H9 (cell line): ENCODE results near the gene RTP2. TPM values are rescaled to one million over a fixed set of nuclear protein-coding genes. Genes with fewer than 3 reads are reported as not detected.

Experiments
- DNase-seq: peaks from one replicate; pipeline ENCODE4 v3.0.0-alpha.2; 2017
- H2AFZ ChIP-seq: one replicate; pipeline ENCODE4 v1.6.1; 2013; ENCODE audit warnings: mild to moderate bottlenecking, low read length, control low read depth, moderate library complexity
- H2AK5ac ChIP-seq: 2 replicates; pipeline ENCODE4 v1.6.1; 2013; ENCODE audit warnings: low read length, control low read depth, mixed read lengths; ENCODE audit not compliant: insufficient read length
- H2BK120ac ChIP-seq: one replicate; pipeline ENCODE4 v1.6.1; 2013; ENCODE audit warnings: low read depth, mild to moderate bottlenecking, low read length, control low read depth, inconsistent platforms; ENCODE audit not compliant: poor library complexity, severe bottlenecking
- H2BK12ac ChIP-seq: 2 replicates; pipeline ENCODE4 v1.6.1; 2013; ENCODE audit warnings: low read length, control low read depth, mixed read lengths, low read depth; ENCODE audit not compliant: insufficient read length
- H2BK15ac ChIP-seq: 2 replicates; pipeline ENCODE4 v1.6.1; 2013; ENCODE audit warnings: low read depth, low read length, control low read depth
- H2BK20ac ChIP-seq: one replicate; pipeline ENCODE4 v1.6.1; 2013; ENCODE audit warnings: low read depth, mild to moderate bottlenecking, low read length, control low read depth, inconsistent platforms; ENCODE audit not compliant: poor library complexity, severe bottlenecking
- H2BK5ac ChIP-seq: 2 replicates; pipeline ENCODE4 v1.6.1; 2013; ENCODE audit warnings: low read length, control low read depth, mixed read lengths; ENCODE audit not compliant: insufficient read length
- H3K14ac ChIP-seq: 2 replicates; pipeline ENCODE4 v1.6.1; 2013; ENCODE audit warnings: low read length, control low read depth; ENCODE audit not compliant: insufficient read depth
- H3K18ac ChIP-seq: 2 replicates; pipeline ENCODE4 v1.6.1; 2013; ENCODE audit warnings: low read depth, mild to moderate bottlenecking, mixed read lengths, low read length, control low read depth; ENCODE audit not compliant: insufficient read length
- H3K23ac ChIP-seq: 2 replicates; pipeline ENCODE4 v1.6.1; 2013; ENCODE audit warnings: low read length, control low read depth, mixed read lengths, low read depth; ENCODE audit not compliant: insufficient read length
- H3K23me2 ChIP-seq: 2 replicates; pipeline ENCODE4 v1.6.1; 2013; ENCODE audit warnings: low read depth, mild to moderate bottlenecking, mixed read lengths, low read length, control low read depth; ENCODE audit not compliant: insufficient read length, poor library complexity, severe bottlenecking
- H3K27ac ChIP-seq: 2 replicates; pipeline ENCODE4 v1.5.1; 2013; ENCODE audit warnings: low read length, control low read depth, mixed read lengths, low read depth; ENCODE audit not compliant: insufficient read length
- H3K27me3 ChIP-seq: 2 replicates; pipeline ENCODE4 v1.6.1; 2013; ENCODE audit warnings: low read length, control low read depth, inconsistent platforms; ENCODE audit not compliant: insufficient read depth
- H3K4ac ChIP-seq: 2 replicates; pipeline ENCODE4 v1.6.1; 2013; ENCODE audit warnings: low read depth, mild to moderate bottlenecking, control low read depth, inconsistent platforms, low read length, moderate library complexity
- H3K4me1 ChIP-seq: 2 replicates; pipeline ENCODE4 v1.6.1; 2013; ENCODE audit warnings: low read length, control low read depth, inconsistent platforms; ENCODE audit not compliant: insufficient read depth
- H3K4me2 ChIP-seq: 2 replicates; pipeline ENCODE4 v1.6.1; 2013; ENCODE audit warnings: low read length, control low read depth, mixed read lengths; ENCODE audit not compliant: insufficient read length, insufficient read depth
- H3K56ac ChIP-seq: 2 replicates; pipeline ENCODE4 v1.6.1; 2013; ENCODE audit warnings: low read depth, mild to moderate bottlenecking, mixed read lengths, low read length, control low read depth; ENCODE audit not compliant: insufficient read length
- H3K79me1 ChIP-seq: 2 replicates; pipeline ENCODE4 v1.6.1; 2013; ENCODE audit warnings: low read depth, mild to moderate bottlenecking, moderate library complexity, low read length, control low read depth, inconsistent platforms; ENCODE audit not compliant: insufficient read depth, poor library complexity, severe bottlenecking
- H3K79me2 ChIP-seq: 2 replicates; pipeline ENCODE4 v1.6.1; 2013; ENCODE audit warnings: low read length, control low read depth, inconsistent platforms; ENCODE audit not compliant: insufficient read depth
- H3K9ac ChIP-seq: 2 replicates; pipeline ENCODE4 v1.6.1; 2013; ENCODE audit warnings: low read length, control low read depth, mixed read lengths; ENCODE audit not compliant: insufficient read length; ENCODE audit errors: extremely low read depth
- H3K9me3 ChIP-seq: one replicate; pipeline ENCODE4 v1.6.1; 2013; ENCODE audit warnings: low read depth, low read length, inconsistent platforms; ENCODE audit not compliant: control insufficient read depth
- H3T11ph ChIP-seq: one replicate; pipeline ENCODE4 v1.6.1; 2013; ENCODE audit warnings: mild to moderate bottlenecking, low read length, control low read depth, inconsistent platforms
- H4K20me1 ChIP-seq: one replicate; pipeline ENCODE4 v1.6.1; 2013; ENCODE audit not compliant: control insufficient read depth, insufficient read length, insufficient read depth
- H4K5ac ChIP-seq: 2 replicates; pipeline ENCODE4 v1.6.1; 2013; ENCODE audit warnings: low read depth, mild to moderate bottlenecking, mixed read lengths, low read length, control low read depth; ENCODE audit not compliant: insufficient read length
- H4K8ac ChIP-seq: replicated peaks from 2 replicates; pipeline ENCODE4 v1.6.1; 2013; ENCODE audit warnings: low read length, control low read depth, mixed read lengths, low read depth; ENCODE audit not compliant: insufficient read length
- H4K91ac ChIP-seq: 2 replicates; pipeline ENCODE4 v1.6.1; 2013; ENCODE audit warnings: low read depth, mild to moderate bottlenecking, moderate library complexity, mixed read lengths, low read length, control low read depth; ENCODE audit not compliant: insufficient read length
- H3K27ac Mint-ChIP-seq, 3 experiments: 2 replicates in 2 of 3; 3 replicates in 1 of 3; pipeline ENCODE4 v1.8.0; 2020 to 2021; ENCODE audit warnings: mixed read lengths in 3 of 3, mild to moderate bottlenecking in 1 of 3, moderate library complexity in 1 of 3
- H3K27me3 Mint-ChIP-seq: 2 replicates; pipeline ENCODE4 v1.8.0; 2021; ENCODE audit warnings: low read depth, mild to moderate bottlenecking, moderate library complexity, mixed read lengths
- H3K36me3 Mint-ChIP-seq, 3 experiments: 2 replicates in 2 of 3; 3 replicates in 1 of 3; pipeline ENCODE4 v1.8.0; 2020 to 2021; ENCODE audit warnings: low read depth in 3 of 3, mixed read lengths in 3 of 3; ENCODE audit not compliant: insufficient read depth in 1 of 3
- H3K4me1 Mint-ChIP-seq, 2 experiments: 2 replicates each; pipeline ENCODE4 v1.8.0; 2020; ENCODE audit warnings: mixed read lengths in 2 of 2
- H3K4me3 Mint-ChIP-seq, 2 experiments: 2 replicates in 1 of 2; 3 replicates in 1 of 2; pipeline ENCODE4 v1.8.0; 2020 to 2021; ENCODE audit warnings: mild to moderate bottlenecking in 2 of 2, mixed read lengths in 2 of 2, moderate library complexity in 1 of 2
- H3K9me3 Mint-ChIP-seq, 2 experiments: 2 replicates in 1 of 2; 3 replicates in 1 of 2; pipeline ENCODE4 v1.8.0; 2020; ENCODE audit warnings: mild to moderate bottlenecking in 2 of 2, mixed read lengths in 2 of 2, moderate library complexity in 1 of 2
- WGBS: extraction: QIAGEN DNeasy Blood & Tissue Kit; methylation state at CpG from one replicate; pipeline ENCODE4 v1.1.7; 2013; ENCODE audit warnings: missing lambda C conversion rate, low lambda C conversion rate, mixed read lengths; ENCODE audit not compliant: insufficient read length; ENCODE audit errors: extremely low coverage; 5-methylcytosine and 5-hydroxymethylcytosine counted together
- total RNA-seq: library from RNA; stranded (reverse); gene quantifications from 2 replicates; pipeline ENCODE4 v1.2.1, GENCODE V29; 2021
- TF ChIP-seq, protein P1 (sequence below): fragments of 200-600 bp; sonication (generic); conservative IDR thresholded peaks from 3 replicates; pipeline ENCODE4 v1.8.0; 2021; ENCODE audit warnings: antibody characterized with exemption, mild to moderate bottlenecking

The RTP2 gene
- total RNA-seq, 1 experiment from 2014 or later = not detected

DNA sequence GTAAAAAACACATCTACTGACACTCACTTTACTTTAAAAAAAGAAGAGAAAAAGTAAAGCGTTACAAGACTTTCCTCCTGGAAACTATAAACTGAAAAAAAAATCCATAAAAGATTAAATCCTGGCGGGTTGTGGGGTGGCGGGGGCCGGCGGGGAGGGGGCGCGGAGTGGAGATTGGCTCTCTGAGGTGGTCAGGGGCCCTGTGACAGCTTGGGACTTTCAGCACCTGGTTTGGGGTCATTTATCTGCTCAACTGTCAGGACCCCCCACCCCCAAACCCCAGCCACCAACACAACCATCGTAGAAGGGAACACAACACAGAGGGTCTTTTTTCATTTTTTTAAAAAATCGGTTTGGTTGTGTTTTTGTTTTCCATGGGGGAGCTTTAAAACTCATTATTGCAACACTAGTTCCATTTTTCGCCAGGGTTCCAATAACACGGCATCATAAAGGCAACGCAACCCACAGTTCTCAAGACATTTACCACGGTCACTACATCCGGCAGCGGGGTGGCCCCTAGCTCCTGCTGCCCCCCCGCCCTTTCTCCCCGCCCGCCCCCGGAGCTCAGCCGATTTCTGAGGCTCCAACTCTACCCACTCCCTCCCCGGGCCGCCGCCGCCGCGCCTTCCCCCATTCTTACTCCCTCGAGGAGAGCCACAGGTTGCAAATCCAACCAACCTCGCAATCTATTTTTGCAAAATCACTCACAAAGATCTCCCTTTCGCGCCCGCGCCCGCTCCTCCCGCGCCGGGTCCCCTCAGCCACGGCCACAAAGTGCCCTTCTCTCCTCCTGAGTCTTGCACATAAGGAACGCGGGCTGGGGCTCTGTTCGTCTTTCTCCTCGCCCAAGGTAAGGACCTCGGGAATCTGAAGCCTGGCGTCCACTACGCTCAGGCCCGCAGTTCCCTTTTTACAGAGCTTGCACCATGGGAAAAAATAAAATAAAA lies 41.1 kb upstream of the RTP2 start:
- H3T11ph ChIP-seq = no peak overlapping the region
- Mint-ChIP-seq H3K27me3 (peaks cover 28% of the 10 kb centered on the region), H3K27ac (peak overlapping the region in 2 of 3 experiments; percentile 73 to 100; a peak in 2 of 7 replicates), H3K4me1 (peaks cover 55 to 61% of the 10 kb centered on the region in 2 experiments), H3K4me3 (peak overlapping the region; percentile 88 to 90), H3K9me3 (no peaks in the 10 kb centered on the region; a peak in 2 of 5 replicates), H3K36me3 (no peaks in the 10 kb centered on the region)
- H3K79me1 ChIP-seq = no peaks in the 10 kb centered on the region
- H2BK5ac ChIP-seq = no peak overlapping the region
- H3K14ac ChIP-seq = peak overlapping the region; percentile 77; the same call in 1 of the 2 replicates
- H3K4ac ChIP-seq = no peak overlapping the region
- H2BK15ac ChIP-seq = no peak overlapping the region
- TF ChIP-seq, protein P1, sequence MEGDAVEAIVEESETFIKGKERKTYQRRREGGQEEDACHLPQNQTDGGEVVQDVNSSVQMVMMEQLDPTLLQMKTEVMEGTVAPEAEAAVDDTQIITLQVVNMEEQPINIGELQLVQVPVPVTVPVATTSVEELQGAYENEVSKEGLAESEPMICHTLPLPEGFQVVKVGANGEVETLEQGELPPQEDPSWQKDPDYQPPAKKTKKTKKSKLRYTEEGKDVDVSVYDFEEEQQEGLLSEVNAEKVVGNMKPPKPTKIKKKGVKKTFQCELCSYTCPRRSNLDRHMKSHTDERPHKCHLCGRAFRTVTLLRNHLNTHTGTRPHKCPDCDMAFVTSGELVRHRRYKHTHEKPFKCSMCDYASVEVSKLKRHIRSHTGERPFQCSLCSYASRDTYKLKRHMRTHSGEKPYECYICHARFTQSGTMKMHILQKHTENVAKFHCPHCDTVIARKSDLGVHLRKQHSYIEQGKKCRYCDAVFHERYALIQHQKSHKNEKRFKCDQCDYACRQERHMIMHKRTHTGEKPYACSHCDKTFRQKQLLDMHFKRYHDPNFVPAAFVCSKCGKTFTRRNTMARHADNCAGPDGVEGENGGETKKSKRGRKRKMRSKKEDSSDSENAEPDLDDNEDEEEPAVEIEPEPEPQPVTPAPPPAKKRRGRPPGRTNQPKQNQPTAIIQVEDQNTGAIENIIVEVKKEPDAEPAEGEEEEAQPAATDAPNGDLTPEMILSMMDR = no peak
- H4K91ac ChIP-seq = no peak overlapping the region
- H2AFZ ChIP-seq = no peak overlapping the region
- no peaks in the 10 kb centered on the region for H3K79me2 ChIP-seq
- H2BK12ac ChIP-seq = no peak overlapping the region
- peak overlapping the region; percentile 82 for H3K9ac ChIP-seq
- H3K23me2 ChIP-seq = peaks cover 44% of the 10 kb centered on the region
- no peak overlapping the region for H2AK5ac ChIP-seq
- H3K27ac ChIP-seq = no peak overlapping the region
- no peak overlapping the region for H3K23ac ChIP-seq
- H3K27me3 ChIP-seq = peaks cover 4% of the 10 kb centered on the region; the same call in 1 of the 2 replicates
- H3K4me1 ChIP-seq = 0 out of 2 replicates have a peak, but pooled peaks cover 2% of the 10 kb centered on the region
- H4K5ac ChIP-seq = no peak overlapping the region
- H2BK20ac ChIP-seq = no peak overlapping the region
- no peak overlapping the region for H4K8ac ChIP-seq
- H3K9me3 ChIP-seq = no peaks in the 10 kb centered on the region
- H3K18ac ChIP-seq = peak overlapping the region; percentile 63
- H2BK120ac ChIP-seq = no peak overlapping the region
- DNase-seq = no peak
- no CpG with 5 or more reads among the region's 45 CpGs for WGBS
- peak overlapping the region; percentile 91 for H3K4me2 ChIP-seq
- H3K56ac ChIP-seq = no peak overlapping the region
- H4K20me1 ChIP-seq = no peaks in the 10 kb centered on the region
